Muscle of leg (tissue), 11 donors: ENCODE data around the gene SYNDIG1. TPM values are rescaled to one million over a fixed set of nuclear protein-coding genes. Genes with fewer than 3 reads are reported as not detected.
A peak's percentile ranks its signal among the peaks of the same experiment; 100 is the strongest.

ENCODE experiments used
- DNase-seq: peaks from one replicate; pipeline ENCODE4 v3.0.0; 2013
- H3K27ac ChIP-seq: one replicate; pipeline ENCODE4 v1.5.1; 2013; ENCODE audit warnings: mild to moderate bottlenecking, low read length, control low read depth
- H3K27me3 ChIP-seq: one replicate; pipeline ENCODE4 v1.6.1; 2013; ENCODE audit warnings: low read length; ENCODE audit not compliant: control insufficient read depth, insufficient read depth
- H3K36me3 ChIP-seq: one replicate; pipeline ENCODE4 v1.6.1; 2013; ENCODE audit warnings: low read length; ENCODE audit not compliant: control insufficient read depth, insufficient read depth
- H3K4me1 ChIP-seq: one replicate; pipeline ENCODE4 v1.6.1; 2013; ENCODE audit warnings: low read length; ENCODE audit not compliant: control insufficient read depth, insufficient read depth
- H3K4me3 ChIP-seq: one replicate; pipeline ENCODE4 v1.5.1; 2013; ENCODE audit warnings: low read length, control low read depth
- H3K9me3 ChIP-seq: replicated peaks from 2 replicates; pipeline ENCODE4 v1.6.1; 2013; ENCODE audit warnings: low read depth, low read length; ENCODE audit not compliant: control insufficient read depth
- WGBS: methylation state at CpG from one replicate; pipeline ENCODE4 v1.1.5; 2013; ENCODE audit warnings: missing lambda C conversion rate; ENCODE audit not compliant: insufficient coverage; 5-methylcytosine and 5-hydroxymethylcytosine counted together
- polyA plus RNA-seq, 8 donors: library from polyadenylated mRNA; unstranded; fragments of 120-200 nt; gene quantifications; one replicate each; pipeline versions ENCODE4 v1.2.1 to v1.2.3, GENCODE V29; 2013; ENCODE audit warnings: inconsistent platforms in 1 of 8, low replicate concordance in 1 of 8; ENCODE audit not compliant: insufficient read length in 8 of 8, insufficient read depth in 1 of 8
- total RNA-seq: library from RNA; stranded (reverse); fragments of 120-200 nt; gene quantifications from one replicate; pipeline ENCODE4 v1.2.4, GENCODE V29; 2013

Gene SYNDIG1
- total and polyA plus RNA-seq, 9 donors, result 2.5 to 5.3 (median 4.3) TPM

DNA sequence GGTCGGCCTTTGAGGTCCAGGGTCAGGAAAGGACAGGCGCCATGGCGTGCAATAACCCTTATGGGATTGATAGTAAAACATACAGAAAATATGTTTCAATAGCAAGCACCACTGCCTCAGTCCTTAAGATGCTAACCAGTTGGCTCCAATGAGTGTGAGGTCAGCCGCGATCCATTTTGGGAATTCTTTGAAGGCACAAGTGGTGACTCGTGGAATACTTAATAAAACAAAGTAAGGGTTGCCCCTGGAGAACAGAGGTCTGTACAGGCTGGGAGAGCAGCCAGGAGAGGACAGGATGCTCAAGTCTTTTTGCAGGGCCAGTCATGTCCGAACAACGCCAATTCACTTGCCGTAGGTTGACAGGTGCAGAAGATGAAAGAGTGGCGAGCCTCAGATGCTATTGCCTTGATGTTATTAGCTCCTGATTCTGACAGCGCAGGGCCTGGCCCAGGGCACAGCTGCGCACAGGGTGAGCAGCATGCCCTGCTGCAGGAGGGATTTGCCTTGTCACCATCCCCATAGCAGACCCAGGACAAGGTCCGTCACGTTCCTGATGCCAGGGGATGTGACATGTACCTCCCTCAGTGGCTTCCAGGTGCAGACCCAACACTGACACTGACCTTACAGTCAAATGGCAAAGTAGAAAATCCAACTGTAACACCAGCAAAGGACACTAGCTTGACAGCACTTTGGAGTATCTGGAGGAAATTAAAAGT lies 21.8 kb downstream of the SYNDIG1 start:
- no peaks in the 10 kb centered on the region for H3K36me3 ChIP-seq
- H3K27ac ChIP-seq, result no peak overlapping the region
- WGBS, result 58% methylated on average over 7 of the region's 14 CpGs
- H3K4me1 ChIP-seq, result no peaks in the 10 kb centered on the region
- H3K4me3 ChIP-seq, result no peak overlapping the region
- peaks cover 2% of the 10 kb centered on the region for H3K27me3 ChIP-seq
- H3K9me3 ChIP-seq, result no peaks in the 10 kb centered on the region
- DNase-seq, result peak; percentile 21

DNA sequence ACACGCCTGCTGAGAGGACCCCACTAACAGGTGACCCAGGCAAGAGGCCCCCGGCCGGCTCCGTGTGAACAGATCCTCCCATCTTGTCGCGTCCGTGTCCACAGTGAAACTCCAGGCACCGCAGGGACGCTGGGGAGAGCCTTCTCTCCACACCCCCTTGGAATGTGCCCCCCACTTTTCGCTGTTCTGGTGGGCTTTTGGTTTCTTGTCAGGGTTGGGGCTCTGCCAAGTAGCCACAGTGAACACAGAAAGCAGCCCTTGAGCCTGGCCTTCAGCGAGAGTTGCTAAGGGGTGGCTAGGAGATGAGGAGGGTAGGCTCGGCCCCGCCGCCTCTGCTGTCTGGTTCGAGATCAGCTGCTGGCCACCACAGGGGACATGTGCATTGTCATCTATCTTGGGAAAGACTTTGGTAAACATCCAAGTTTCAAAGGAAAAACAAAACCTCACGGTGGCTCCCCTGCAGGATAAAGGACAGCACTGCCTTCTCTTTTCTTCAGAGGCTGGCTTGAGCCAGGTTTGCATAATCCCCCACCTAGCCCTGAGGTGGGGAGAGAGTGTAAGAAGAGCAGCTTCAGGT lies 22.7 kb downstream of the SYNDIG1 start:
- H3K27ac ChIP-seq, result no peak overlapping the region
- DNase-seq, result no peak

DNA sequence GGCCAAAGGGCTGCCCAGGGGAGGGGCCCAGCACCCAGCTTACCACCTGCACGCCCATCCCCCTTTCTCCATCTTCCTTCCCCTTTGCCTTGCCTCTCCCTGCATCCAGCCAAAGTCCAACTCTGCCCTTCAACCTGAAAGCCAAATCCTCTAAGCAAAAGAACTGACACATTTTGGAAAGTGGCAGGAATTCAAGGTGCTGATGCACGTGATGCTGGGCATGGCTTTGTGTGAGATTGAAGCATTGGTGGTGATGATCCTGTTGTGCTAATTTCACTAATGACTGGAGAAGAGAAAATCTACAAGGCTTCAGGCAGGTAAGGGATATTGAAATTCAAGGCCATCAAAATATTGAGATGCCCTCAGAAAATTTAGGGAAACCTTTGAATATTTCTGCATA lies 23.3 kb downstream of the SYNDIG1 start:
- H3K4me1 ChIP-seq, result no peaks in the 10 kb centered on the region
- peaks cover 2% of the 10 kb centered on the region for H3K27me3 ChIP-seq
- WGBS, result 77% methylated on average over 1 of the region's 2 CpGs
- H3K4me3 ChIP-seq, result no peak overlapping the region
- no peak overlapping the region for H3K27ac ChIP-seq
- H3K36me3 ChIP-seq, result no peaks in the 10 kb centered on the region
- no peaks in the 10 kb centered on the region for H3K9me3 ChIP-seq
- DNase-seq, result no peak

More for the DNA sequence above, 22.7 kb downstream of the SYNDIG1 start:
- no peak overlapping the region for H3K4me3 ChIP-seq
- H3K4me1 ChIP-seq, result no peaks in the 10 kb centered on the region
- peaks cover 2% of the 10 kb centered on the region for H3K27me3 ChIP-seq
- 52% methylated on average over 3 of the region's 16 CpGs for WGBS
- no peaks in the 10 kb centered on the region for H3K9me3 ChIP-seq
- H3K36me3 ChIP-seq, result no peaks in the 10 kb centered on the region

DNA sequence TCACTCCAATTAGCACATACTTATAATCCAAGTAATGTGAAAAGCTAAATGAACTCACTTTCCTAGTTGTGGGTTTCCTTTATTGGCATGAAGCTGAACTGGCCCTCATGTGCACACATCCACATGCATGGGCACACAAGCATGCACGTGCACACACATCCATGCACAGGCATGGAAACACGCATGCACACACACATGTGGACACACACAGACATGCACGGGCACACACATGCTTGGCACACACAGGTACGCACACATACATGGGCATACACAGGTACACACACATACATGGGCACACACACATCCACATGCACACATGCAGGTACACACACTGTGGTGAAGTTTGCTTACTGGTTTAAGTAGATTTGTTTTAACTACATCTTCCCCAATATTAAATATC lies 23.8 kb downstream of the SYNDIG1 start:
- 82% methylated on average over 3 of the region's 4 CpGs for WGBS

DNA sequence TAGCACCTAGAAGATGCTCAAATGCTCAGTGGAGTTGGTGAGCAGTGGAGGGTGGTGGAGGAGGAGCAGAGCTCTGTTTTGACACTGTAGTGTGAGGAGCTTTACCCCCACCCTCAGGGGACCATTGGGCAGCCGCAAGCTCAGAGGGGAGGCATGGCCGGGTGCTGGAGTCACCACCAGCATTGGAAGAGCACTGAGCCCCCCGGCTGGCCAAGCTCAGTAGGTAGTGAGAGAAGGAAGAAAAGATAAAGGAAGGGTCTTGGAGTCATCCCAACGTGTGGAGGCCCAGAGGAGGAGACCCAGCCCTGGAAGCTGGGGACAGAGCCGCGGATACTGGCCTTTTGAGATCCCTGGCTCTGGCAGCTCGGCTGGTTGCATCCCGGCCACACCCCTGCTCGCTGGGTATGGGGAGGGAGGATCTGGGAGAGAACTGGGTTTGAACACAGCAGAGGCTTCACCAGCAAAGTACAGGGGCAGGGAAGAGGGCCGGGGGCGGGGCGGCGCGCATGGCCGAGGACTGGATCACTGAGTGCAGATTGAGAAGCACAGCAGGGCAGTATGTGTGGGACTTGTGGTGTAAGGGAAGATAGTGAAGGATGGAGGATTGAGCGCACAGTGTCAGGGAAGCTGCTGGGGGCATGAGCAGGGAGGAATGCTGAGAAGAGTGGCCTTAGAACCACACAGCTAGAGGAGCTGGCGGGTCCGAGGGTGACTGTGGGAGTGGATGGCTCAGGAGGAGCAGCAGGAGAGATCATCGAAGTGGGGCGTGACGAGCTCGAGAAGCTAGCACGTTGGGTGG lies 24.4 kb downstream of the SYNDIG1 start:
- WGBS, result 66% methylated on average over 22 of the region's 23 CpGs
- no peak for DNase-seq
- no peaks in the 10 kb centered on the region for H3K4me1 ChIP-seq
- H3K36me3 ChIP-seq, result no peaks in the 10 kb centered on the region
- H3K27ac ChIP-seq, result no peak overlapping the region
- H3K4me3 ChIP-seq, result no peak overlapping the region
- H3K27me3 ChIP-seq, result peaks cover 2% of the 10 kb centered on the region
- no peaks in the 10 kb centered on the region for H3K9me3 ChIP-seq

More for the DNA sequence above, 23.8 kb downstream of the SYNDIG1 start:
- Histone ChIP-seq H3K9me3 (no peaks in the 10 kb centered on the region), H3K27me3 (peaks cover 2% of the 10 kb centered on the region), H3K36me3 (no peaks in the 10 kb centered on the region), H3K4me1 (no peaks in the 10 kb centered on the region), H3K4me3 (no peak overlapping the region), H3K27ac (no peak overlapping the region)
- DNase-seq, result no peak

DNA sequence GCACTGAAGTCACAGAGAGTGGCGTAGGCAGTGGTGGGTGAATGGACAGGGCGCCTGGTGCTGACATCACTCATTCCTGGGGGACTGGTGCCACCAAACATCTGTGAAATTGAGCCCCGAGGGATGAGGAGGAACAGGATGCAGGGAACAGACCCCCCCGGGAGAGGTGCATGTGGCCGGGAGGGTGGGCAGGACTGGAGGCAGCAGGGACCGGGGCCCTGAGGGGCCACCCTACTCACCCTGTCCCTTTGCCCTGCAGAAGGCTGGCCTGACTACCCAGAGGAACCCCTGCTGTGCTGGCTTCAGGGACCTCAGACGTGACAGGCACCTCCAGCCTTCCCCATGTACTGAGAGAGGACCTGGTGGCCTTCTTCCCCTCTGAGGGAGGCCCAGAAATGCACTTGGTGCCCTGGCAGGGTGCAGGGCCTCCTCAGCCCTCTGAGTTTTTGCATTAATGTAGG lies 25.1 kb downstream of the SYNDIG1 start:
- Histone ChIP-seq H3K9me3 (no peaks in the 10 kb centered on the region), H3K27ac (no peak overlapping the region), H3K27me3 (peaks cover 2% of the 10 kb centered on the region), H3K36me3 (no peaks in the 10 kb centered on the region), H3K4me1 (no peaks in the 10 kb centered on the region), H3K4me3 (no peak overlapping the region)
- DNase-seq, result no peak
- 78% methylated on average over 7 of the region's 7 CpGs for WGBS

DNA sequence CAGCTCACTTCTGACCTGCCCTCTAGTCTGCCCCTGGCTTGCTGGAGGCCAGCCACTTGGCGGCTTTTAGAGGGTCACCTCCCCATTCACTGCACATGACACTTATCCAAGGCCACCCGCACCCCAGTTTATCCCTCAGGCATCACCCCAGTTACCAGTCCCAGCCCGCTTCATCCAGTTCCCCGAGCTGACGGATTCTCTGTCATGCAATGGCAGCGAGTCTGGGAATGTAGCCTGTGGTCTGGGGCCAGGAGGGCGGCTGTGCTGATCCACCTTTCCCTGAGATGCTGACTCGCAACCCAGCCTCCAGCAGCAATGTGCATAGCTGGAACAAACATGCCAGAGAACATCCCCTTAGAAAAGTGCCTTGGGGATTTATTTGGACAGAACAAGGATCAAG lies 25.8 kb downstream of the SYNDIG1 start:
- H3K9me3 ChIP-seq, result no peaks in the 10 kb centered on the region
- 75% methylated on average over 5 of the region's 8 CpGs for WGBS

DNA sequence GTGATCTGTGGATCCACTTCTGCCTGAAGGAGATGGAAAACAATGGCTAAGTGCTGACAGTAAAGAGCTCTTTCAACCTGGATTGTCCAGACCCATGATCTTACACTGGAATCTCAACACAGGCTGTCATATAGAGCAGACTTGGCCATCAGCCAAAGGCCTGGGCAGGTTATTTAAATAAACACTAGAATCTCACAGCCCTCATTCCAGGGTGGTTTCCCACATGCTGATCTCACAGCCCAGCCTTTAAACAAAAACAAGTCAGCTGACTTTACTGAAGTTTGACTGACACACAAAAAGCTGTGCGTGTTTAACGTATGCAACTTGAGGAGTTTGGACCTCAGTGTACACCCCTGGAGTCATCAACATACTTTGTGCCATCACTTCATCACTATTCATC lies 28.4 kb downstream of the SYNDIG1 start:
- Histone ChIP-seq H3K27me3 (no peaks in the 10 kb centered on the region), H3K4me3 (no peak overlapping the region), H3K9me3 (no peaks in the 10 kb centered on the region), H3K27ac (no peak overlapping the region), H3K36me3 (no peaks in the 10 kb centered on the region), H3K4me1 (peaks cover 2% of the 10 kb centered on the region)
- DNase-seq, result no peak
- WGBS, result 60% methylated on average over 2 of the region's 2 CpGs

More for the DNA sequence above, 25.8 kb downstream of the SYNDIG1 start:
- no peak overlapping the region for H3K4me3 ChIP-seq
- DNase-seq, result no peak
- no peaks in the 10 kb centered on the region for H3K4me1 ChIP-seq
- peaks cover 2% of the 10 kb centered on the region for H3K27me3 ChIP-seq
- no peaks in the 10 kb centered on the region for H3K36me3 ChIP-seq
- H3K27ac ChIP-seq, result no peak overlapping the region

DNA sequence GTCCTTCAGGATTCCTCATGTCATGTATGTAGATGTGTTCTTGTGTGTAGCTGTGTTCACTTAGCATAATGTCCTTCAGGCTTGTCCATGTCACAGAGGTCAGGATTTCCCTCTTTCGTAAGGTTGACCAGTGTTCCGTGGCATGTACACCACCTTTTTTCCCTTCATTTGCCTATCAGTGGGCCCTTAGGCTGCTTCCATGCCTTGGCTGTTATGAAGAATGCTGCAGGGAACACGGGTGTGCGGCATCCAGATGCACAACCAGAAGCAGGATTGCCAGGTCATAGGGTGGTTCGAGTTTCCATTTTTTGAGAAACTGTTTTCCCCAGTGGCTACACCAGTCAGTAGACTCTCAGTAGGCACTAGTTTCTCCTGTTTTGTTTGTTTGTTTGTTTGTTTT lies 29.2 kb downstream of the SYNDIG1 start:
- H3K36me3 ChIP-seq, result no peaks in the 10 kb centered on the region
- H3K27ac ChIP-seq, result no peak overlapping the region
- no peak overlapping the region for H3K4me3 ChIP-seq
- peaks cover 6% of the 10 kb centered on the region for H3K4me1 ChIP-seq
- no peaks in the 10 kb centered on the region for H3K9me3 ChIP-seq
- no peak for DNase-seq
- no peaks in the 10 kb centered on the region for H3K27me3 ChIP-seq
- WGBS, result 97% methylated on average over 3 of the region's 5 CpGs

DNA sequence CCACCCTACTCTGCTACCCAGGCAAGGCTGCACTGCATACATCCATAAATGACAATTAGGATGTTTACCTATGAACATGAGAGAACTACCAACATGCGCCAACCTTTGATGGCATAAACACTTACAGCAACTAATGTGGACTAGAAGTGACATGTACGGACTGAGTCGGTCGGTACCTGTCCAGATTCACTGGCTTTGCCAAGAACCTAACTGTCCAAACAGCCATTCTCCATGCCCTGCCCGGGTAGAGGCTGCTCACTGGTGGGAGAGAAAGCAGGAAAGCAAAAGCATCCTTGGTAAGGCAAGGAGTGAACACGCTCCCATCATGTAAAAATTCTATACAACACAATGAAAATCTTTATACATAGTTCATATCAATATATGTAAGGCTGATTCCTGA lies 30.0 kb downstream of the SYNDIG1 start:
- Histone ChIP-seq H3K27me3 (no peaks in the 10 kb centered on the region), H3K27ac (no peak overlapping the region), H3K9me3 (no peaks in the 10 kb centered on the region), H3K4me3 (no peak overlapping the region), H3K36me3 (no peaks in the 10 kb centered on the region), H3K4me1 (peaks cover 7% of the 10 kb centered on the region)
- no CpG with 5 or more reads among the region's 6 CpGs for WGBS
- DNase-seq, result no peak
